Umbilical cord (tissue), 2 donors: ENCODE data around the gene CDH15. TPM values are rescaled to one million over a fixed set of nuclear protein-coding genes. Genes with fewer than 3 reads are reported as not detected.
"Not testable (repeated sequence)": the region's sequence is repeated elsewhere in the genome, so short reads cannot be mapped to it uniquely, and the experiment has no call there.

ENCODE experiments used
- DNase-seq: peaks from one replicate; pipeline ENCODE4 v3.0.0-alpha.2; 2015; ENCODE audit warnings: low spot score
- total RNA-seq: library from RNA; depleted of rRNA; stranded (reverse); fragments of >200 nt; gene quantifications from one replicate; pipeline ENCODE4 v1.2.3, GENCODE V29; 2014; ENCODE audit warnings: low replicate concordance; ENCODE audit not compliant: insufficient read depth

CDH15 gene
- total RNA-seq, 1 donor from 2014 or later: 0.48 TPM

GRCh38 chr16:89155851-89156739, 15.5 kb upstream of the CDH15 start:
- DNase-seq: no peak

- no peak for DNase-seq
These were observed 14.6 kb upstream of the CDH15 start for GRCh38 chr16:89156740-89157645.

GRCh38 chr16:89157778-89158177, 13.8 kb upstream of the CDH15 start:
- DNase-seq: no peak

- DNase-seq: no peak
These were observed 12.3 kb upstream of the CDH15 start for GRCh38 chr16:89159066-89159849.

- DNase-seq: no peak
These were observed 11.6 kb upstream of the CDH15 start for GRCh38 chr16:89159850-89160354.

- DNase-seq: no peak
These were observed 10.4 kb upstream of the CDH15 start for GRCh38 chr16:89160977-89161701.

GRCh38 chr16:89161763-89162713, 9.5 kb upstream of the CDH15 start:
- no peak for DNase-seq

- DNase-seq: no peak
These were observed 8.3 kb upstream of the CDH15 start for GRCh38 chr16:89163297-89163696.

GRCh38 chr16:89164436-89164835, 7.1 kb upstream of the CDH15 start:
- DNase-seq: no peak

- no peak for DNase-seq
These were observed 6.5 kb upstream of the CDH15 start for GRCh38 chr16:89164847-89165680.

- not testable (repeated sequence) for DNase-seq
These were observed 5.9 kb upstream of the CDH15 start for GRCh38 chr16:89165681-89165979.

GRCh38 chr16:89166696-89167424, 4.7 kb upstream of the CDH15 start:
- DNase-seq: no peak

- DNase-seq: peak; percentile 63
These were observed 4.1 kb upstream of the CDH15 start for GRCh38 chr16:89167425-89167941.

GRCh38 chr16:89168381-89169189, 3.0 kb upstream of the CDH15 start:
- no peak for DNase-seq

- no peak for DNase-seq
These were observed 1.8 kb upstream of the CDH15 start for GRCh38 chr16:89169778-89170177.

- DNase-seq: no peak
These were observed 967 bp upstream of the CDH15 start for GRCh38 chr16:89170346-89171215.
